Measurements from ENCODE around the gene NHLRC2. TPM values are rescaled to one million over a fixed set of nuclear protein-coding genes. Genes with fewer than 3 reads are reported as not detected.
"Not testable (repeated sequence)": the region's sequence is repeated elsewhere in the genome, so short reads cannot be mapped to it uniquely, and the experiment has no call there.

Gene NHLRC2
- total RNA-seq, 4 donors from 2014 or later, result 18.3 to 140 (median 45.8) TPM

DNA sequence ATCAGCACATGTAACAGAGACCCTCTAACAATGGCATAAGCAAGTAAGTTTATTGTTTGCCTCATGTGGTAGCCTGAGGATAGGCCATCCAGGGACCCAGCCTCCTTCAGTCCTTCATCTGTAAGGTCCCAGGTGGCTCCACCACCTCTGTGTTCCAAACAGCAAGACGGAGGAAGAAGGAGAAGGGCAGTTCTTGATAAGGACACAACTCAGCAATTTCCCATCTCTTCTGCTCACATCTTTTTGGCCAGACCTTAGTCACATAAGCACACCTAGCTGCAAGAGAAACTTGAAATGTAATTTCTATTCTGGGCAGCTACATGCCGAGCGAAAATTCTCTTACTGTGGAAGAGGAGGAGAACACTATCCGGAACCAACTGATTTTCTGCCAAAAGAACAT, 34.5 kb upstream of the NHLRC2 start:
- WGBS, 2 donors (ENCODE audit: low coverage in 1 of 2), result 87 to 89% methylated on average over 4 of the region's 4 CpGs
- Histone ChIP-seq H3K27me3 (no peaks in the 10 kb centered on the region), H3K9me3 (no peaks in the 10 kb centered on the region), H3K36me3 (no peaks in the 10 kb centered on the region), H3K4me3 (no peak overlapping the region), H3K27ac (no peak overlapping the region), H3K4me1 (no peaks in the 10 kb centered on the region)
- in situ Hi-C loops (cut with MboI; ENCODE audit: low pct_ligation_motif_present in 1 of 4, low pct_unique_long_range_greater_than_20kb in 1 of 4, low sequenced_read_pairs in 3 of 4), result loop anchor here in 1 of 4 donors (25.0 kb wide), 1 partner anchor 292 kb away; no protein-coding TSS in a partner anchor
- TF ChIP-seq EP300 (IDR thresholded peaks at IDR 0.05; ENCODE audit: low read depth) (no peak), POLR2A (IDR thresholded peaks at IDR 0.05) (no peak), POLR2AphosphoS5 (IDR thresholded peaks at IDR 0.05) (no peak)
- TF ChIP-seq, protein P1, sequence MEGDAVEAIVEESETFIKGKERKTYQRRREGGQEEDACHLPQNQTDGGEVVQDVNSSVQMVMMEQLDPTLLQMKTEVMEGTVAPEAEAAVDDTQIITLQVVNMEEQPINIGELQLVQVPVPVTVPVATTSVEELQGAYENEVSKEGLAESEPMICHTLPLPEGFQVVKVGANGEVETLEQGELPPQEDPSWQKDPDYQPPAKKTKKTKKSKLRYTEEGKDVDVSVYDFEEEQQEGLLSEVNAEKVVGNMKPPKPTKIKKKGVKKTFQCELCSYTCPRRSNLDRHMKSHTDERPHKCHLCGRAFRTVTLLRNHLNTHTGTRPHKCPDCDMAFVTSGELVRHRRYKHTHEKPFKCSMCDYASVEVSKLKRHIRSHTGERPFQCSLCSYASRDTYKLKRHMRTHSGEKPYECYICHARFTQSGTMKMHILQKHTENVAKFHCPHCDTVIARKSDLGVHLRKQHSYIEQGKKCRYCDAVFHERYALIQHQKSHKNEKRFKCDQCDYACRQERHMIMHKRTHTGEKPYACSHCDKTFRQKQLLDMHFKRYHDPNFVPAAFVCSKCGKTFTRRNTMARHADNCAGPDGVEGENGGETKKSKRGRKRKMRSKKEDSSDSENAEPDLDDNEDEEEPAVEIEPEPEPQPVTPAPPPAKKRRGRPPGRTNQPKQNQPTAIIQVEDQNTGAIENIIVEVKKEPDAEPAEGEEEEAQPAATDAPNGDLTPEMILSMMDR (IDR thresholded peaks at IDR 0.05), result no peak
- DNase-seq, result no peak
- intact Hi-C loops (cut with DNase I; ENCODE audit: low total_unique reads), result no loop called here

DNA sequence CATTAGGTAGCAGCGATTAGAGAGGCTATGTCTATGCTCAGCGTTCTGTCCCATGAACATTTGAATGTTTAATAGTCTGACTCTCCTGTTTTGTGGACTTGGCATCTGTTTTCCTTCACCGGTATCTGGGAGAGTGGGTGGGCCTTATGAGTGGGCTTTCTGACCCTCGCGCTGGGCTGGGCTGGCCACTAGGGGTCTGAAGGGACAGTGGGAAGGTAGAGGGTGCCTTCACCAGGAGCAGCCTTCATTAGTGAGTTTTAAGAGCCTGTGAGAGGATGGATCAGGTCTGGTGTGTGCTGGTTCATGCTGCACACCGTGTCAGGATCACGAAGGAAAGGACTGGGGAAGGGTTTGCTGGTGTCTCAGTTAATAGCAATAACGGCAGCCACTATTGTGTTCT, 34.0 kb upstream of the NHLRC2 start:
- intact Hi-C loops (cut with DNase I; ENCODE audit: low total_unique reads) (no loop called here), in situ Hi-C loops (cut with MboI; ENCODE audit: low pct_ligation_motif_present in 1 of 4, low pct_unique_long_range_greater_than_20kb in 1 of 4, low sequenced_read_pairs in 3 of 4) (loop anchor here in 1 of 4 donors (25.0 kb wide), 1 partner anchor 292 kb away; no protein-coding TSS in a partner anchor)
- H3K27me3 ChIP-seq, result no peaks in the 10 kb centered on the region
- WGBS, 2 donors (ENCODE audit: low coverage in 1 of 2), result 71 to 76% methylated on average over 3 to 8 of the region's 8 CpGs
- H3K27ac ChIP-seq, result no peak overlapping the region
- no peak for DNase-seq
- H3K36me3 ChIP-seq, result no peaks in the 10 kb centered on the region
- TF ChIP-seq EP300 (IDR thresholded peaks at IDR 0.05; ENCODE audit: low read depth) (no peak), POLR2AphosphoS5 (IDR thresholded peaks at IDR 0.05) (no peak), POLR2A (IDR thresholded peaks at IDR 0.05) (no peak)
- TF ChIP-seq, protein P1 (IDR thresholded peaks at IDR 0.05), result no peak
- no peaks in the 10 kb centered on the region for H3K9me3 ChIP-seq
- no peaks in the 10 kb centered on the region for H3K4me1 ChIP-seq
- no peak overlapping the region for H3K4me3 ChIP-seq

DNA sequence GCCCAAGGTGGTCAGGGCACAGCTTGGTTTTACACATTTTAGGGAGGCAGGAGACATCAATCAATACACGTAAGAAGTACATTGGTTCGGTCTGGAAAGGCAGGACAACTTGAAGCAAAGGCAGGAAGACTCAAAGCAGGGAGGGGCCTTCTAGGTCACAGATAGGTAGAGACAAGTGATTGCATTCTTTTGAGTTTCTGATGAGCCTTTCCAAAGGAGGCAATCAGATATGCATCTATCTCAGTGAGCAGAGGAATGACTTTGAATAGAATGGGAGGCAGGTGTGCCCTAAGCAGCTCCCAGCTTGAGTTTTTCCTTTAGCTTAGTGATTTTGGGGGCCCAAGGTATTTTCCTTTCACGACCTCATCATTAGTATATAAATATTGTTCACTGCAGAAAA, 33.2 kb upstream of the NHLRC2 start:
- H3K27ac ChIP-seq; H3K27me3 ChIP-seq; H3K4me1 ChIP-seq; H3K4me3 ChIP-seq; H3K36me3 ChIP-seq; DNase-seq; intact Hi-C loops (cut with DNase I; ENCODE audit: low total_unique reads); H3K9me3 ChIP-seq: not testable (repeated sequence)
- in situ Hi-C loops (cut with MboI; ENCODE audit: low pct_ligation_motif_present in 1 of 4, low pct_unique_long_range_greater_than_20kb in 1 of 4, low sequenced_read_pairs in 3 of 4), result loop anchor here in 1 of 4 donors (25.0 kb wide), 1 partner anchor 291 kb away; no protein-coding TSS in a partner anchor
- WGBS, 2 donors (ENCODE audit: low coverage in 1 of 2), result 80 to 91% methylated on average over 2 to 3 of the region's 3 CpGs

DNA sequence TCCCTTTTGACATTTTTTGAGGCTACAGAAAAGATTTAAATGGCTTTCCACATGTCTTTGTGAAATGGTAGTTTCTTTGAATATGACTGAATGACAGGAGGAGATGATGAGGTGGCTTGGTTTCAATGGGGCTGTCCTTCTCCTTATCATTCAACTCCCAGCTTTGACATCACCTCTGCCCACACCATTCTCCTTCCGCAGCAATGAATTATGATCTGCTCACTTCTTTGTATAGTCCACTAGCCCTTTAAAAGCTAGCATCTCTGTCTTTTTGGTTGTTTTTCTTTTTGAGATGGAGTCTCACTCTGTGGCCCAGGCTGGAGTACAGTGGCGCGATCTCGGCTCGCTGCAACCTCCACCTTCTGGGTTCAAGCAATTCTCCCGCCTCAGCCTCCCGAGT, 32.3 kb upstream of the NHLRC2 start:
- H3K27ac ChIP-seq, result no peak overlapping the region
- intact Hi-C loops (cut with DNase I; ENCODE audit: low total_unique reads) (no loop called here), in situ Hi-C loops (cut with MboI; ENCODE audit: low pct_ligation_motif_present in 1 of 4, low pct_unique_long_range_greater_than_20kb in 1 of 4, low sequenced_read_pairs in 3 of 4) (loop anchor here in 1 of 4 donors (25.0 kb wide), 1 partner anchor 290 kb away; no protein-coding TSS in a partner anchor)
- H3K4me1 ChIP-seq, result no peaks in the 10 kb centered on the region
- H3K9me3 ChIP-seq, result no peaks in the 10 kb centered on the region
- no peak for DNase-seq
- no peak for TF ChIP-seq POLR2A (IDR thresholded peaks at IDR 0.05)
- TF ChIP-seq, protein P1 (IDR thresholded peaks at IDR 0.05), result no peak
- no peak for TF ChIP-seq POLR2AphosphoS5 (IDR thresholded peaks at IDR 0.05)
- no peak for TF ChIP-seq EP300 (IDR thresholded peaks at IDR 0.05; ENCODE audit: low read depth)
- no peaks in the 10 kb centered on the region for H3K36me3 ChIP-seq
- no peak overlapping the region for H3K4me3 ChIP-seq
- no peaks in the 10 kb centered on the region for H3K27me3 ChIP-seq
- WGBS, 2 donors (ENCODE audit: low coverage in 1 of 2), result 98 to 100% methylated on average over 2 to 7 of the region's 7 CpGs

DNA sequence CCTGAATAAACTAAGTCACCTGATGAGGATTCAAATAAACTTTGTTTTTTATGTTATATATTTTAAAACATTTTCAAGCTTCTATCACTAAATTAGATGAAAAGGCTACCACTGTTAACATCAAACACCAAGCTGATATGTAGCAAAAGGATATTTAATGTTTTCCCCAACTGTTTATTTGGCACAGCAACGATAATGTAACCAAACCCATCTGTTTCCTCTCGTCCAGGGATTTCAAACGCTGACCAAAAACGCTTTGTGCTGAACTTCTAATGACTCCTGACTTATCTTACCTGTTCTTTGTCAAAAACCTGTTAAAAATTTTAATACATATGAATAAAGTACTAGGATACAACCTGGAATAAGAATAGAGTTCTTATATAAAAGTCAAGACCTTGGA, 31.1 kb upstream of the NHLRC2 start:
- intact Hi-C loops (cut with DNase I; ENCODE audit: low total_unique reads), result no loop called here
- no peak overlapping the region for H3K4me3 ChIP-seq
- WGBS, 2 donors (ENCODE audit: low coverage in 1 of 2), result 56 to 61% methylated on average over 4 of the region's 4 CpGs
- no peak for TF ChIP-seq POLR2A (IDR thresholded peaks at IDR 0.05)
- no peak for TF ChIP-seq POLR2AphosphoS5 (IDR thresholded peaks at IDR 0.05)
- TF ChIP-seq, protein P1 (IDR thresholded peaks at IDR 0.05), result no peak
- TF ChIP-seq EP300 (IDR thresholded peaks at IDR 0.05; ENCODE audit: low read depth), result no peak
- H3K4me1 ChIP-seq, result no peaks in the 10 kb centered on the region
- no peaks in the 10 kb centered on the region for H3K9me3 ChIP-seq
- no peaks in the 10 kb centered on the region for H3K36me3 ChIP-seq
- no peak for DNase-seq
- in situ Hi-C loops (cut with MboI; ENCODE audit: low pct_ligation_motif_present in 1 of 4, low pct_unique_long_range_greater_than_20kb in 1 of 4, low sequenced_read_pairs in 3 of 4), result loop anchor here in 1 of 4 donors (25.0 kb wide), 1 partner anchor 289 kb away; no protein-coding TSS in a partner anchor
- H3K27ac ChIP-seq, result no peak overlapping the region
- no peaks in the 10 kb centered on the region for H3K27me3 ChIP-seq

All from transverse colon (tissue), 4 donors.